Measurements from ENCODE around the gene SCFD2. TPM values are rescaled to one million over a fixed set of nuclear protein-coding genes. Genes with fewer than 3 reads are reported as not detected.

Gene SCFD2
- total and polyA plus RNA-seq, 2 of the 8 experiments (the other 6 are each of a cell fraction or from before 2014, with no cell fraction given): 6.2 to 10.2 TPM

DNA sequence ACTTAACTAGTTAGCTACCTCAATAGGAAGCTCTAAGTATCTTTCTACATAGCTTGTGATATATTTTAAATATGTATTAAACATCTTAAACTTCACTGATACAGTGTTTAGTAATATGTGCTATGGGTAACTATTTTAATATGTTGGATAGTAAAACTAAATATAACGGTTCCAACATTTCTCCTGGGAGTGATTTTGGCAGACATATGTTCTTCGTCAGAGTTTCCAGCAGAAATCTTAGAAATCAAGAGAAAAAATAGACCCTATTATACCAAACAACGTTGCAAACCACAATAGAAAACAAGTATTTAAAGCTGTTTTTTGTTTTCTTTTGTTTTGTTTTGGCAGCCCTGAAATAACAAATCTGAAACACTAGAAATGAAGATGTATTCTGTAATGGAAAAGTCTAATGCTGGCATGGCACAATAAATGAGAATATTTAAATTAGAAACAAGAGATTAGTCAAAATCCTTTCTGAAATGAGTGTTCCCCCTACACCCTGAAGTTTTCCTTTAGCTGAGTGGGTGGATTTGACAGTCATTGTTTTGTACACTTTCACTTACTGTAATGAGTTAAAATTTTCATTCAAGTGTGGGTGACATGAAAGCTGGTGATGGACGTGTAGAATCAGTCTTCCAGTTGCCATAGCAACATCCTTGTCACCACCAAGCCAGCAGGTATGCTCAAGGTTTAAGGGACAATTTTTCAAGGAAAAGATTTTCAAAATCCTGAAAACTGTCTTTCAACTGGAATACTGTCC lies 233.5 kb downstream of the SCFD2 start (continued):
- TF ChIP-seq, protein P1, sequence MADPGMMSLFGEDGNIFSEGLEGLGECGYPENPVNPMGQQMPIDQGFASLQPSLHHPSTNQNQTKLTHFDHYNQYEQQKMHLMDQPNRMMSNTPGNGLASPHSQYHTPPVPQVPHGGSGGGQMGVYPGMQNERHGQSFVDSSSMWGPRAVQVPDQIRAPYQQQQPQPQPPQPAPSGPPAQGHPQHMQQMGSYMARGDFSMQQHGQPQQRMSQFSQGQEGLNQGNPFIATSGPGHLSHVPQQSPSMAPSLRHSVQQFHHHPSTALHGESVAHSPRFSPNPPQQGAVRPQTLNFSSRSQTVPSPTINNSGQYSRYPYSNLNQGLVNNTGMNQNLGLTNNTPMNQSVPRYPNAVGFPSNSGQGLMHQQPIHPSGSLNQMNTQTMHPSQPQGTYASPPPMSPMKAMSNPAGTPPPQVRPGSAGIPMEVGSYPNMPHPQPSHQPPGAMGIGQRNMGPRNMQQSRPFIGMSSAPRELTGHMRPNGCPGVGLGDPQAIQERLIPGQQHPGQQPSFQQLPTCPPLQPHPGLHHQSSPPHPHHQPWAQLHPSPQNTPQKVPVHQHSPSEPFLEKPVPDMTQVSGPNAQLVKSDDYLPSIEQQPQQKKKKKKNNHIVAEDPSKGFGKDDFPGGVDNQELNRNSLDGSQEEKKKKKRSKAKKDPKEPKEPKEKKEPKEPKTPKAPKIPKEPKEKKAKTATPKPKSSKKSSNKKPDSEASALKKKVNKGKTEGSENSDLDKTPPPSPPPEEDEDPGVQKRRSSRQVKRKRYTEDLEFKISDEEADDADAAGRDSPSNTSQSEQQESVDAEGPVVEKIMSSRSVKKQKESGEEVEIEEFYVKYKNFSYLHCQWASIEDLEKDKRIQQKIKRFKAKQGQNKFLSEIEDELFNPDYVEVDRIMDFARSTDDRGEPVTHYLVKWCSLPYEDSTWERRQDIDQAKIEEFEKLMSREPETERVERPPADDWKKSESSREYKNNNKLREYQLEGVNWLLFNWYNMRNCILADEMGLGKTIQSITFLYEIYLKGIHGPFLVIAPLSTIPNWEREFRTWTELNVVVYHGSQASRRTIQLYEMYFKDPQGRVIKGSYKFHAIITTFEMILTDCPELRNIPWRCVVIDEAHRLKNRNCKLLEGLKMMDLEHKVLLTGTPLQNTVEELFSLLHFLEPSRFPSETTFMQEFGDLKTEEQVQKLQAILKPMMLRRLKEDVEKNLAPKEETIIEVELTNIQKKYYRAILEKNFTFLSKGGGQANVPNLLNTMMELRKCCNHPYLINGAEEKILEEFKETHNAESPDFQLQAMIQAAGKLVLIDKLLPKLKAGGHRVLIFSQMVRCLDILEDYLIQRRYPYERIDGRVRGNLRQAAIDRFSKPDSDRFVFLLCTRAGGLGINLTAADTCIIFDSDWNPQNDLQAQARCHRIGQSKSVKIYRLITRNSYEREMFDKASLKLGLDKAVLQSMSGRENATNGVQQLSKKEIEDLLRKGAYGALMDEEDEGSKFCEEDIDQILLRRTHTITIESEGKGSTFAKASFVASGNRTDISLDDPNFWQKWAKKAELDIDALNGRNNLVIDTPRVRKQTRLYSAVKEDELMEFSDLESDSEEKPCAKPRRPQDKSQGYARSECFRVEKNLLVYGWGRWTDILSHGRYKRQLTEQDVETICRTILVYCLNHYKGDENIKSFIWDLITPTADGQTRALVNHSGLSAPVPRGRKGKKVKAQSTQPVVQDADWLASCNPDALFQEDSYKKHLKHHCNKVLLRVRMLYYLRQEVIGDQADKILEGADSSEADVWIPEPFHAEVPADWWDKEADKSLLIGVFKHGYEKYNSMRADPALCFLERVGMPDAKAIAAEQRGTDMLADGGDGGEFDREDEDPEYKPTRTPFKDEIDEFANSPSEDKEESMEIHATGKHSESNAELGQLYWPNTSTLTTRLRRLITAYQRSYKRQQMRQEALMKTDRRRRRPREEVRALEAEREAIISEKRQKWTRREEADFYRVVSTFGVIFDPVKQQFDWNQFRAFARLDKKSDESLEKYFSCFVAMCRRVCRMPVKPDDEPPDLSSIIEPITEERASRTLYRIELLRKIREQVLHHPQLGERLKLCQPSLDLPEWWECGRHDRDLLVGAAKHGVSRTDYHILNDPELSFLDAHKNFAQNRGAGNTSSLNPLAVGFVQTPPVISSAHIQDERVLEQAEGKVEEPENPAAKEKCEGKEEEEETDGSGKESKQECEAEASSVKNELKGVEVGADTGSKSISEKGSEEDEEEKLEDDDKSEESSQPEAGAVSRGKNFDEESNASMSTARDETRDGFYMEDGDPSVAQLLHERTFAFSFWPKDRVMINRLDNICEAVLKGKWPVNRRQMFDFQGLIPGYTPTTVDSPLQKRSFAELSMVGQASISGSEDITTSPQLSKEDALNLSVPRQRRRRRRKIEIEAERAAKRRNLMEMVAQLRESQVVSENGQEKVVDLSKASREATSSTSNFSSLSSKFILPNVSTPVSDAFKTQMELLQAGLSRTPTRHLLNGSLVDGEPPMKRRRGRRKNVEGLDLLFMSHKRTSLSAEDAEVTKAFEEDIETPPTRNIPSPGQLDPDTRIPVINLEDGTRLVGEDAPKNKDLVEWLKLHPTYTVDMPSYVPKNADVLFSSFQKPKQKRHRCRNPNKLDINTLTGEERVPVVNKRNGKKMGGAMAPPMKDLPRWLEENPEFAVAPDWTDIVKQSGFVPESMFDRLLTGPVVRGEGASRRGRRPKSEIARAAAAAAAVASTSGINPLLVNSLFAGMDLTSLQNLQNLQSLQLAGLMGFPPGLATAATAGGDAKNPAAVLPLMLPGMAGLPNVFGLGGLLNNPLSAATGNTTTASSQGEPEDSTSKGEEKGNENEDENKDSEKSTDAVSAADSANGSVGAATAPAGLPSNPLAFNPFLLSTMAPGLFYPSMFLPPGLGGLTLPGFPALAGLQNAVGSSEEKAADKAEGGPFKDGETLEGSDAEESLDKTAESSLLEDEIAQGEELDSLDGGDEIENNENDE (IDR thresholded peaks at IDR 0.05; ENCODE audit: insufficient replicate concordance, low read length): no peak
- TF ChIP-seq RFX5 (IDR thresholded peaks at IDR 0.05; ENCODE audit: borderline replicate concordance, low read depth, low read length): peak; percentile 44; the same call in 1 of the 2 replicates
- no peak for TF ChIP-seq GTF2F1 (IDR thresholded peaks at IDR 0.05; ENCODE audit: borderline replicate concordance, low read depth, low read length)

Data from H1 (cell line).